Stomach (tissue), 9 donors: ENCODE measurements around the gene PSD. TPM values are rescaled to one million over a fixed set of nuclear protein-coding genes. Genes with fewer than 3 reads are reported as not detected.

Source experiments
- DNase-seq, 2 donors: peaks; one replicate each; pipeline versions ENCODE4 v3.0.0 to v3.0.0-alpha.2; 2013 to 2019
- H3K27ac ChIP-seq, 5 donors: fragments of 200-600 bp in 4 of 5; sonication (generic) in 4 of 5; one replicate each; pipeline ENCODE4 v1.5.1; 2013 to 2019; ENCODE audit warnings: mild to moderate bottlenecking in 1 of 5, moderate library complexity in 1 of 5
- H3K27me3 ChIP-seq, 3 donors: fragments of 200-600 bp; sonication (generic); one replicate each; pipeline ENCODE4 v1.5.1; 2017 to 2019; ENCODE audit warnings: mixed run types in 1 of 3
- H3K36me3 ChIP-seq, 4 donors: fragments of 200-600 bp; sonication (generic); 1 replicate in 3 of 4; 2 replicates in 1 of 4; pipeline ENCODE4 v1.5.1; 2016 to 2019
- H3K4me1 ChIP-seq, 4 donors: fragments of 200-600 bp; sonication (generic); one replicate each; pipeline ENCODE4 v1.5.1; 2016 to 2019
- H3K4me3 ChIP-seq, 4 donors: fragments of 200-600 bp; sonication (generic) in 3 of 4; one replicate each; pipeline ENCODE4 v1.5.1; 2016 to 2019; ENCODE audit warnings: mild to moderate bottlenecking in 1 of 4
- H3K9me3 ChIP-seq, 4 donors: fragments of 200-600 bp; sonication (generic); one replicate each; pipeline ENCODE4 v1.5.1; 2016 to 2019
- CTCF ChIP-seq, 7 experiments: fragments of 450-650 bp in 4 of 7; fragments of 200-600 bp in 3 of 7; sonication (generic) in 3 of 7; IDR thresholded peaks; one replicate each; pipeline ENCODE4 v1.5.1; 2016 to 2019; ENCODE audit warnings: antibody characterized with exemption in 7 of 7, control low read depth in 2 of 7, mild to moderate bottlenecking in 1 of 7
- EP300 ChIP-seq: sonication (generic); formaldehyde crosslinking; IDR thresholded peaks from one replicate; pipeline ENCODE4 v1.6.1; 2017; ENCODE audit warnings: antibody characterized with exemption
- POLR2A ChIP-seq, 4 donors: fragments of 450-650 bp; IDR thresholded peaks; one replicate each; pipeline ENCODE4 v1.6.1; 2016; ENCODE audit warnings: antibody characterized with exemption in 4 of 4, control low read depth in 2 of 4, mild to moderate bottlenecking in 1 of 4, moderate library complexity in 1 of 4
- POLR2AphosphoS5 ChIP-seq, 3 donors: sonication (generic); formaldehyde crosslinking; IDR thresholded peaks; one replicate each; pipeline ENCODE4 v1.6.1; 2016; ENCODE audit warnings: antibody characterized with exemption in 3 of 3
- WGBS, 5 donors: extraction: QIAGEN DNeasy Blood & Tissue Kit in 3 of 5; methylation state at CpG; one replicate each; pipeline versions ENCODE4 v1.1.5 to v1.1.7; 2013 to 2018; 5-methylcytosine and 5-hydroxymethylcytosine counted together
- intact Hi-C: fragments of 100-400 bp; cut with DNase I; formaldehyde crosslinking; loops from one replicate; pipeline ENCODE4 v1.15.1; 2023; ENCODE audit warnings: low total_unique reads
- polyA plus RNA-seq, 3 donors: library from polyadenylated mRNA; stranded (reverse); fragments of 200-250 nt; gene quantifications; one replicate each; pipeline ENCODE4 v1.2.3, GENCODE V29; 2013
- total RNA-seq, 5 donors: library from RNA; depleted of rRNA; stranded (reverse); fragments of >200 nt; gene quantifications; one replicate each; pipeline versions ENCODE4 v1.1.0 to v1.2.3, GENCODE V29; 2014 to 2016
- donor health status: healthy with polysubstance abuse.
- donor health status: Bipolar disorder and iron deficiency.
- donor health status: healthy.

The PSD gene
- total and polyA plus RNA-seq, 8 donors, result 2.2 to 74.7 (median 24.5) TPM

GRCh38 chr10:102412293-102412692 is 6.3 kb downstream of the PSD start:
- no peak for DNase-seq
- Histone ChIP-seq H3K36me3 (no peaks in the 10 kb centered on the region), H3K4me1 (peaks cover 14 to 35% (median 28%) of the 10 kb centered on the region in 4 donors), H3K9me3 (no peaks in the 10 kb centered on the region), H3K4me3 (no peak overlapping the region), H3K27me3 (peaks cover 24 to 100% (median 92%) of the 10 kb centered on the region in 3 donors), H3K27ac (no peak overlapping the region)
- intact Hi-C loops, result no loop called here
- 78 to 92% (median 87%) methylated on average over 5 to 10 of the region's 10 CpGs for WGBS, 5 donors
- TF ChIP-seq POLR2AphosphoS5 (IDR thresholded peaks at IDR 0.05) (no peak), EP300 (no peak), POLR2A (IDR thresholded peaks at IDR 0.05) (no peak), CTCF (IDR thresholded peaks at IDR 0.05) (no peak)

DNA sequence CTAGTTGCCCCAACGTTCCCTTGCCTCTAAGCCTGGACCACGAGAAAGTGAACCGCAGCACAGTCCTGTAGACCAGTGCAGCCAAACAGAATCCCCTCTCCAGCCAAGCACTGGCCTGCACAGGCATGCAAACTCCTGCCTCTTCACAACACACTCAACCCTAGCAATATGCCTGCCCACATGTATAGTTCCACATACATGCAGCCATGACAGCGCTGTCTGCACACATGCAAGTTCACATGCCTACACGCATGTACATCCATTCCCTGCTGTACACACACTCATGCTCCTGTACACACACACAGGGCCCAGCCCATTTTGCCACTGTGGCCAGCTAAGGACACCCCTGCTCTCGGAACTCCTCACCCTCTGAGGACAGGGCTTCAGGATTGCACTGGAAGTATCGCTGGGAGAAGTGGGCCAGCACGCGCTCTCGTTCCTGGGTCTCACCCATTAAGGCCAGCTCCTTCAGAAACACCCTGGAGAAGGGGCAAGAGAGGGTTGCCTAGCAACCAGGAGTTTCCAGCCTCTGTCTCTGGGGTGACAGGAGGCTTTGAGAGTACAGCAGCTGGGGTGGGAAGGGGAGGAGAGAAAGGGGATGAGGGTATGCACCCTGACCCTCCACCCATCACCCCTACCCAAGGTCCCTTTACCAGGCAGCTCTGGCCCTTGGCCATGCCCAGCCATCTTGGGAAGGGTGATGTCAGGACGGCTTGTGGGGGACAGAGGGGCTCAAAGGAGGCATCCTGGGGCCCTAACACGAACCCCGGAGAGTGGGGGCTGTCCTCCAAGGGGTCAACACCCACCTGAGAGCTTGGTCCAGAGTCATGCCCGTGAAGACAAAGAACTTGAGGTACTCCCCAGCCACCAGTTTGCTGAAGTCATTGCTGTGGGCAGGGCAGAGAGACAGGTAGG is 7.0 kb downstream of the PSD start:
- H3K9me3 ChIP-seq, result no peaks in the 10 kb centered on the region
- 73 to 81% (median 79%) methylated on average over 13 to 14 of the region's 14 CpGs for WGBS, 5 donors
- intact Hi-C loops, result no loop called here
- H3K27me3 ChIP-seq, result peaks cover 24 to 100% (median 90%) of the 10 kb centered on the region in 3 donors
- no peaks in the 10 kb centered on the region for H3K36me3 ChIP-seq
- peak overlapping the region in 1 of 5 donors; percentile 98 for H3K27ac ChIP-seq
- DNase-seq, result no peak
- no peak for TF ChIP-seq POLR2AphosphoS5 (IDR thresholded peaks at IDR 0.05)
- TF ChIP-seq EP300, result no peak
- no peak for TF ChIP-seq CTCF (IDR thresholded peaks at IDR 0.05)
- TF ChIP-seq POLR2A (IDR thresholded peaks at IDR 0.05), result no peak
- no peak overlapping the region for H3K4me3 ChIP-seq
- H3K4me1 ChIP-seq, result peaks cover 14 to 35% (median 28%) of the 10 kb centered on the region in 4 donors

DNA sequence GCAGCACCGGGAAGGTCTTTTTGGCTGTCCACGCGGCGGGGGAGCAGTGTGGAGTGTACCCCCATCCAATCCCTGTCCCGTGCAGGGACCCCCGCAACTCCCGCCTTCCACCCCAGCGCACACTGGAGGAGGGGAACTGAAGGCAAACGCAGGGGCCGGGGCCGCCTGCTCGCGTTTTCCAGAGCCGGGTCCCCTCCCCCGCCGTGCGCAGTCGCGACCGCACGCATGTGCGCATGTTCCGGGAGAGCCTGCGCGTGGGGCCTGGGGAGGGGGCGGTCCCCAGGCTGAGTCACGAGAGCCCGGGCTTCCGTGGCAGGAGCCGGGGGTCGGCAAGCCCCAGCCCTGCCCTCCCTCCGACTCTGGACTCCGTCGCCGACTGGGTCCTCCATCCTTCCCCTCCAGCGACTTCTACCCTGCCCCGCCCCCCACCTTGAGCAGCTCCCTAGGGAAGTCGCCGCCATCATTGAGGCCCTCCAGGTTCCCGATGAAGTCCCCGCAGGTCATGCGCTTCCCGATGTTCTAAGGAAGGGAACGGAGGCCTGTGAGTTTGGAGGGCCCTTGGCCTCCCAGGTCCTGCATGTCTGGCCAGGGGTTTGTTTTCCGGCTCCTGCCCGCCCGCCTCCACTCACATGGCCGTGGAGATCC is 8.0 kb downstream of the PSD start:
- Histone ChIP-seq H3K27me3 (peaks cover 24 to 92% (median 80%) of the 10 kb centered on the region in 3 donors), H3K4me3 (peak overlapping the region; percentile 36 to 55 (median 52)), H3K27ac (peak overlapping the region in 4 of 5 donors; percentile 26 to 98 (median 70)), H3K9me3 (no peaks in the 10 kb centered on the region), H3K4me1 (peaks cover 14 to 39% (median 28%) of the 10 kb centered on the region in 4 donors), H3K36me3 (no peaks in the 10 kb centered on the region)
- intact Hi-C loops, result no loop called here
- DNase-seq, result peak in 1 of 2 donors; percentile 90
- TF ChIP-seq POLR2AphosphoS5 (IDR thresholded peaks at IDR 0.05), result peak in 1 of 3 donors; percentile 7
- no peak for TF ChIP-seq EP300
- no peak for TF ChIP-seq CTCF (IDR thresholded peaks at IDR 0.05)
- no peak for TF ChIP-seq POLR2A (IDR thresholded peaks at IDR 0.05)
- WGBS, 5 donors, result 3 to 6% (median 4%) methylated on average over 9 to 48 of the region's 48 CpGs

- intact Hi-C loops, result no loop called here
- H3K27me3 ChIP-seq, result peaks cover 21 to 88% (median 73%) of the 10 kb centered on the region in 3 donors
- peak overlapping the region in 4 of 5 donors; percentile 26 to 98 (median 70) for H3K27ac ChIP-seq
- DNase-seq, result no peak
- peak overlapping the region; percentile 49 to 58 (median 55) for H3K4me3 ChIP-seq
- no peaks in the 10 kb centered on the region for H3K9me3 ChIP-seq
- WGBS, 5 donors, result 26 to 30% (median 29%) methylated on average over 19 to 24 of the region's 24 CpGs
- TF ChIP-seq CTCF (IDR thresholded peaks at IDR 0.05), result no peak
- no peak for TF ChIP-seq EP300
- TF ChIP-seq POLR2A (IDR thresholded peaks at IDR 0.05), result no peak
- no peak for TF ChIP-seq POLR2AphosphoS5 (IDR thresholded peaks at IDR 0.05)
- H3K4me1 ChIP-seq, result peaks cover 14 to 44% (median 28%) of the 10 kb centered on the region in 4 donors
- H3K36me3 ChIP-seq, result no peaks in the 10 kb centered on the region
Measured at GRCh38 chr10:102409604-102410428, 8.8 kb downstream of the PSD start.
